GM21717 (cell line): ENCODE results near the gene NEIL1.

Experiments
- ATAC-seq: cut with Tn5 transposase; IDR thresholded peaks from one replicate; pipeline ENCODE4 v1.9.1; 2021; ENCODE audit warnings: mild to moderate bottlenecking, moderate library complexity; ENCODE audit not compliant: unreplicated experiment

NEIL1 gene

DNA sequence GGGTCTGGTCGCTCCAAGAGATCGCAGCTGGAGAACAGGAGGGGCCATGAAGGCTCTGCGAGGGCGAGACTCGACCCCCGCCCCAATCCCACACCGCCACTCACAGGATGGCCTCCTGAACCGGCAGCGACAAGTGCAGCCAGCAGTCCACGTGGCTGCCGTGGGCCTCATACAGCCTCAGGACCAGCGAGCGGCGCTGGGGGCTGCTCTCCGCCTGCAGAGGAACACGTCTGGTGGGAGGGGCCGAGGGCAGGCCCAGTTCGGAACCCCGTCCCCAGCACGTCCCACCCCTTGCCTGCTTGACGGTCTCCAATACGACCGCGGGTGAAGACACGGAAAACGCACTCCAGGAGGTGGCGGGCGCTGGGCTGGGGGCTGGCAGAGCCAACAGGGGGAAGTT lies 9.2 kb downstream of the NEIL1 start:
- ATAC-seq: no peak

DNA sequence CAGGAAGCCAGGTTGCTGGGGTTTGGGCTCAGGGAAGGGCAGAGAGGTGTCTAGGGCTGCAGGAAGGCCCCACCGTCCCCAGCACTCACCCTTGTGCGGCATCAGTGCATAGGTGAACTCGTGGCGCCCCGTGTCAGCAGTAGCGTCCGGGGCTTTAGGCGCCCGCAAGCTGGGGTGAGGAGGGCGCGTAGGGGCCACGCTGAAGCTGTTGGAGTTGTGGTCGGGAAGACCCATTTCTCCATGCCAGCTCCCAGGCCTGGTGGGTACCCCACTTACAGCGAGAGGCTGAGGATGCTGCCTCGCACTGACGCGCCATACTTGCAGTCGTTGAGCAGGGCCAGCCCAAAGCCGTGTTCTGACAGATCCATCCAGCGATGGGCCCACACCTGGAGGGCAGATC lies 9.7 kb downstream of the NEIL1 start:
- no peak for ATAC-seq

DNA sequence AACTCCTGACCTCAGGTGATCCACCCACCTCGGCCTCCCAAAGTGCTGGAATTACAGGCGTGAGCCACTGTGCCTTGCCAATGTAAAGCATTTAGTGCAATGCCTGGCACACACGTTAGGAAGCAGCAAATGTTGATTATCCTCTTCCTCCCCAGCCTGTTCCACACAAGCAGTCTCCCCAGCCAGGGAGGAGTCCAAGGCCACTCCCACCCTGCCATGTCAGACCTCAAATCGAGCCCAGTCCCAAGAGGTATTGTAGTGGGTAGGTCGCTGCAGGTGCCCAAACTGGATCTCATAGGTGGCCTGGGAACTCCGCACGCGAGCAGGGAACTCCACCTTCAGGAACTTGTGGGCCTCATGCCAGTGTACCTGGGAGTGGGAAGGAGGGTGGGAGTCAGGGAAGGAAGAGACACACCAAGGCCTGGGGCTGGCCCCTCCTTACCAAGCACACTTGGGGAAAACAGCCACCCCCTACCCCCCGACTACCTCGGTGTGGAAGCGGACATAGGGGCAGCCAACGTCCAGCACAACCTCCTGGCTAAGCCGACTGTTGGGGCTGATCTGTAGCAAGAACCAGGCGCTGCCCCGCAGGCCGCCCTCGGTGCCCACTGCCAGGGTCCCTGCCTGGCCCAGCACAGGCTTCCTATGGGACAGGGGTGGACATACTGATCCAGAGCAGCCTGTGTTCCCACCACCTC lies 11.3 kb downstream of the NEIL1 start:
- no peak for ATAC-seq

DNA sequence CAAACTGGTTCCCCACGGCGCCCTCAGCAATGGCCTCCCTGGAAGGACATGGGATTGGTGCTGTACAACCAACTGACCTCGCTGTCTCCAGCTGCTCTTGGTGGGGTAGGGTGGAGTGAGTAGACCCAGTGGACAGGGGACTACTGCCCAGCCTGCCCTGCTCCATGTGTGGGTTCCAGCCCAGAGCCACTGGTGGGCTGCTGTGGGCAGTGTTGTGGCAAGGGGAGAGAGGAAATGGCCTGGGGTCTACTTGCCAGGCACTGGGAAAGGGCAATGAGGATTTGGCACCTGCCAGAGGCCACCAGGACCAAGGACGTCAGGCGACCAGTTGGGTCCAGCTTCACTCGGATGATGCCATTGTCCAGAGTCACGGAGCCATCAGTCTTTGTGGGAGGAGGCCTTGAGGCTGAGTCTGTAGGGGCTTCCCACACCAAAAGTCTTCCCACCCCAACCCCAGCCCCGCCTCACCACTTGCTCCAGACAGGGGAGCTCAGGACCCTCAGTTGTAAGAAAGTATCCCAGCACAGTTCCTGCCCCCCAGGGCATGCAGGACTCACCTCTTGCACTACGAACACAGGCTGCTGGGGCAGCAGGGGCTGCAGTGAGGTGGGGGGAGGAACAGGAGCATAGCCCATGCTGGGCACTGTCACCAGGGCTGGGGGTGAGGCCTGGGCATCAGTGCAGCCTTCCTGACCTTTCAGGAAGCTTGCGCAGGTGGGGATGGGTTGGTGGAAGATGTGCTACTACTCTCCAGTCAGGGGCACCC lies 12.1 kb downstream of the NEIL1 start:
- no peak for ATAC-seq

DNA sequence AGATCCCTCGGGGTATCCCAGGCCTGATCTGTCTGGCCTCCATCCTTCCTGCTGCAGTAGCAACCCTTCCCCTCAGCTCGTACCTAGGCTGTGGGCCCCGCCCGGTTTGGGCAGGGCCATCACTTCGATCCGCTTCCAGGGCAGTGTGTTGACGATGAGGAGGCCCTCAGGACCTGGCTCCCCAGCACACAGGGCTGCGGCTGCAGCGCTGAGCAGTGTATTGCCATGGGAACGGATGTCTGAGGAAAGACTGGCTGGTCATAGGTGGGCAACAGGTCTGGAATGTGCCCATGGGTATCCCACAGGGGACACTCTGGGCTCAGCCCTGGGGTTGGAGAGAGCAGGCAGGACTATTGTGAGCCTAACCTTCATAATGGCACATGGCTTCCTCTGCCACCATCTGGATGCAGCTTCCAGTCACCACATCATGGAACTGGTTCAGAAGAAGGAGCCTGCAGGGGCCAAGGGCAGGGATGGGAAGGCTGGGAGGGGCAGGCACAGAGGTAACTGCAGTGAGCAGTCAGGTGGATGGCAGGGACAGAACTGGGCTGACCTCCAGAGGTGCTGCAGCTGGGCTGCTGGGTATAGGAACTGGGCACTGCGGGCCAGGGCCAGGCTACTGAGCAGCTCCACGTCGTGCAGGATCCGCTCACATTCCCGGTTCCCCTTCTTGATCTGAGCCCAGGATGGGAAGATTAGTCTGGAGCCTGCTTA lies 12.9 kb downstream of the NEIL1 start:
- ATAC-seq: no peak

DNA sequence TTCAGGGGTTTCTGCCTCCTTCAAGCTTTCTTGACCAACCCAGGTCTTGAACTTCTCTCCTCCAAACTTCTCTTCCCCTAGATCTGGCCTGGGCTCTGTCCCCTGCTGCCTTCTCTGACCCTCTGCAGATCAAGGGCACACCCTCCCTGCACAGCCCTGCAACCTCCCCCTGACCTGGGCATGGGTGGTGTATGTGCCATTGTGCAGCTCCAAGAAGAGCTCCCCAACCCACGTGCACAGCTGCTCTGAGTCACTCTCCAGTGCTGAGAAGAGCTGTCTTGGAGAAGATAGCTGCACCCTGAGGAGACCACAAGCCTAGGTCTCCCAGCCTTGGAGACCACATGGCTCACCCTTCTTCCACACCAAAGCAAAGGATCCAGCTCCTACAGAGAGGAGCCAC lies 13.6 kb downstream of the NEIL1 start:
- no peak for ATAC-seq

DNA sequence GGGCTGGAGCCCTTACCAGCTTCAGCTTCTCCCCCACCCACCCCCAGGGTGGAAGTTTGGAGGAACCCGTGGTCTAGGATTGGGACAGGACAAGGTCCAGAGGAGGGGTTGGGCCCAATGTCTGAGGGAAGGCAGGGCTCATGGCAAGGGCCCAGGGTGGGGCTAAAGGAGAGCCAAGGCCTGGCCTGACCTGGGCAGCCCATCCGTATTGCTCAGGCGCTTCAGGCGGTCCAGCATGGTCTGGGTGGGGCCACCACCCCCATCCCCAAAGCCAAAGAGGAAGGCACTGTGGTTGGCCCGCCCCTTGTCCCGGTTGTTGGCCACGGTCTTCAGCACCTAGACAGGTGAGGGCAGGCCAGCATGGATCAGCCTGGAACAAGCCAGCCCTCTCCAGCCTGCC lies 14.0 kb downstream of the NEIL1 start:
- no peak for ATAC-seq

DNA sequence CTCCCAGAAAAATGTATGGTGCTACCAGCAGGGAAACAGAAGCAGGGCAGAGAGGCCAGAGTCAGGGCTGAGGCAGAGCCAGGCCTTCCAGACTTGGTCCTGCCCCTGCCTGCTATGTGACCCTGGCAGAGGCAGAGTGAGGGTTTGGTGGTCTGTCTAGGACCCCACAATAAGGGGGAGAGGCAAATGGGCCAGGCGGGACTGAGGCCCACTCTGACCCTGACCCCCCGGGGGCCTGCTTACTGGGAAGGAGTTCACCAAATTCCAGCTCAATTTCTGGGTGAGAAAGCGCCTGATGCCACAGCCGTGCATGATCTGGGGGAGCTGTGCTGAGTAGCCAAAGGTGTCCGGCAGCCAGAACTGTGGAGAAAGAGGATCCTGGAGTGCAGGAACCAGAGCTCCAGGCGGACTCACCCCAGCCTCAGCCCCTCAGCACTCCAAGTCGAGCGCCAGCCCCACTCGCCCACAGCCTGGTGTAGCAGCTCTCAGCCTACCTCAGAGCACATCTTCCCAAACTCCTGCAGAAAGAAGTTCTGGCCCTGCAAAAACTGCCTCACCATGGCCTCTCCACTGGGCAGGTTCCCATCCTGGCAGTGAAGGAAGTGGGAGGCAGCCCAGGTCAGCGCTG lies 14.6 kb downstream of the NEIL1 start:
- ATAC-seq: no peak

DNA sequence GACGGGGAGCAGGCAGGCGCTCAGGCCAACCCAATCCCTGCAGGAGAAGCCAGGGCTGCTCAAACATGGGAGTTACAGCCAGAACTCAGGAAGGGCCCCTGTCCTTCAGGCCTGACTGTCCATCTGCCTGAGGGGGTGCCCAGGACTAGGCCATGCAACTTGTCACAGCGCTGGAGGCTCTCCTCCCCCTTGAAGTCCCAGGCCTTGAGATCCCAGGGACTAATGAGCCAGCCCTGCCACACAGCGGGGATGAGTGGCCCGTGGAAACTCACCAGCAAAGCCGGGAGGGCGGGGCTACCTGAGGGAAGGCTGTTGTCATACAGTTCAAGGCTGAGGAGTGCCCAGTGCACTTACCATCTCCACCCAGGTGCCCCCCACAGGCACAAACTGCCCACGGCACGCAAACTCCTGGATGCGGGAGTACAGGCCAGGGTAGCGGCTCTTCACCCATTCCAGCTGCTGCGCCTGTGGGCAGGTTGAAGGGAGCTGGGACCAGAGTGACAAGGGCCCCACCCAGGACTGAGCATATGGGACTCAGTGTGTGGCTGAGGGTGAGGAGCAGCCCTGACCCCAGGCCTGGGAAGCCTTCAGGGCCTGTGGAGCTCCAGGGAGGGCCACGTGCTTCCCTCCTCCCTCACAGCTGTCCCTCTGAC lies 15.3 kb downstream of the NEIL1 start:
- no peak for ATAC-seq

DNA sequence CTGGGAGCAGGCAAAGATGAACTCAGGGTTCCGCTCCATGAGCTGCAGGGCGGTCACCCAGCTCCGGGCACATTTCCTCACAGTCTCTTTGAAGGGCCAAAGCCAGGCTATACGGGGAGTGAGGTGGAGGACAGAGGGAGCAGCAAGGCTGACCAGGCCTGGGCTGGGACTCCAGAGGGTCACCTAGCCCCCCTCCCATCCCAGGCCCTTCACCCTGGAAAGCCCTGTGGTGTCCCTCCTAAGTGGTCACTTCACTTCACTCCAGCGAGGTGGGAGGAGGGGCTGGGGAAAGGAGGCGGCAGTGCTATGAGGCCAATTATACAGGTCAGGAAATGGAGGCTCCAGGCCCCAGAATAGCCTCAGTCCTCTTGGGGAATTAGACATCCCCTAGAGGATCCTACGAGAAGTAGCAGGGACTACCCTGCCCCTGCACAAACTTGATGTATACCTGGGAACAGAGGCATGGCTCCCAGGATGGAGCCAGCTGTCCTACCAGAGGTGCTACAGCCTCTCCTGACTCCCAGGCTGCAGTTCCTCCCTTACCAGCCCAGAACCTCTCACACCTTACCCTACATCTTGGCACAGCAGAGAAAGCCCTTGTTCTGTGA lies 15.9 kb downstream of the NEIL1 start:
- no peak for ATAC-seq

DNA sequence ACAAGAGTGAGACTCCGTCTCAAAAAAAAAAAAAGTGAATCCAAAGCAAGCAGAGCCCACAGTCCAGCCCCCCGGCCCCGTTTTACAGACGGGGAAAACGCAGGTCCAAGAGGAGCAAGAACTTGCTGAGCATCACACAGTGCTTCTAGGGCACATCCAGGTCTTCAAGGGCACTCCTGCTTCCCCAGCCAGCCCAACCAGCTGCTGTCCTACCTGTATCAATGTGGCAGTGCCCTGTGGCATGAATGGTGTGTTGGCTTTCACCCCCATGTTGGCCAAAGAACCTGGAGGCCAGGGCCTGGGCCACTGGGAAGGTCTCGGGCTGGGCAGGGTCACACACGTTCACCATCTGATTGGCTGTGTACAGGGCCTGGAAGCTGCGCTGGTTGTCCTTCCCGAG lies 16.9 kb downstream of the NEIL1 start:
- ATAC-seq: no peak

DNA sequence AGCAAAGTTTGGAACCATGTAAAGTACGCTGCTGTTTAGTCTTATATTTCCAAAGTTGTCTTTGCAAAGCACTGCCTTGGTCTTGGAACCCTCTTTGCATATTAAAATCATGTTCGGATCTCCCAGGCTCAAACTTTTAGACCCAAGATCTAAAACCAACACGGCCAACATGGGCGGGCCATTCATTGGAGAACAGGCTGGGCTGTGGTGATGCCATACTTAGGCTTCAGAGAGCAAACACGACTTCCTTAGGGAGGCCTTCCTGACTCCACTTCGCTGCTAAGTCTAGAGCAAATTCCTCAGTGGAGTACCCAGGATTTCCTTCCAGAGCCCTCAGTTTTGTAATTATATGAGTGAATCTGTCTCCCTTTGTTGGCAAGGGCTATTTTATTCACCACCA lies 18.0 kb downstream of the NEIL1 start:
- ATAC-seq: no peak

DNA sequence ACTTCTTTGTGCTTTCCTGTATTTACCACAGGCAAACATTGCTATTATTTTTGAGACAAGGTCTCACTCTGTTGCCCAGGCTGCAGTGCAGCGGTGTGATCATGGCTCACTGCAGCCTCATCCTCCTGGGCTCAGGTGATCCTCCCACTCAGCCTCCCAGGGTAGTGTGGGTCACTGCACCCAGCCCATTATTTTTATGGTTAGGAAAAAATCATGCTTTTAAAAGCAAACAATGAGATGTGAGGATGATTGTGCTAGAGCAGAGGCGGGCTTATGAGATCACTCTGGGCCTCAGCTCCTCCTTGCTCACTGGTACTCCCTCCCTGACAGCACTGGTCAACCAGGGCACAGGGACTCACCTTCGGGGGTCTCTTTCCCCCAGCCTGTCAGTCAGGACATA lies 19.3 kb downstream of the NEIL1 start:
- no peak for ATAC-seq

DNA sequence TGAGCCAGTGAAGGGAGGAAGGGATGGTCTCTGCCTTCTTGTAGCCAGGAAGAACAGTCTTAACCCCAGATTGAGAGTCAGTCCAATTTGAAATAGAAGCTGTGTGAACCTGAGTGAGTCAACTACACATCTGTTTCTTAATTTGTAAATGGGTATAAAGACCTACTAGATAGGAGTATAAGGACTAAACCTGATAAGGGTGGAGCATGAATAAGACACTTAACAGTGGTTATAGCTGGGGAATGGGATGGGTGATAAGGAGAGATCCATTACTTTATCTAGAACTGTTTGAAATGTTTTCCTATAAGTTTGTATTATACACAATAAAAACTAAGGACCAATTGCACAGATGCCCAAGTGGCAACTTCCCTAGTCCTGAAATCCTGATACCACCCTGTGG lies 20.2 kb downstream of the NEIL1 start:
- ATAC-seq: no peak

DNA sequence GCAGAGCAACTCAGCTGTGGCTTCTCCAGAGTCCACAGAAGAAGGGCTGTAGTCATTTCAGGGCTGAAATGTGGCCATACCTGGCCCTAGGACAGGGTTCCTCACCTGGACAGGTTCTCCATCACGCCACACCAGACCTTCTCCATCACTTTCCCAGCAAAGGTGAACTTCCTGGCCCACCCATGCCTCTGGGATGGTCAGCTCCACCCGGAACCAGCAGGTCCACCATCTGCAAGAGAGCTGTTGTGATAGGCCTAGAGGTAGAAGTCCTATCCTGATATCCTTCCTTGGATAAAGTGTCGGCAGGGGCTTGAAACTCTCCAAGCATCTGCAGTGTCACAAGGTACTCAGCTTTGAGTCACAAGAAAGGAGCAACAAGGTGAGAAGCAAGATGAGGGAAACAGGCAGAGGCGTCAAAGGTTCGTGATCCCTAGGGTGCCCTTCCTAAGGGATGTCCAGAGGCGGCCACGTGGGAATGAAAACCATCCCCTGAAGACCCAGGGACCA lies 20.6 kb downstream of the NEIL1 start:
- ATAC-seq: no peak

DNA sequence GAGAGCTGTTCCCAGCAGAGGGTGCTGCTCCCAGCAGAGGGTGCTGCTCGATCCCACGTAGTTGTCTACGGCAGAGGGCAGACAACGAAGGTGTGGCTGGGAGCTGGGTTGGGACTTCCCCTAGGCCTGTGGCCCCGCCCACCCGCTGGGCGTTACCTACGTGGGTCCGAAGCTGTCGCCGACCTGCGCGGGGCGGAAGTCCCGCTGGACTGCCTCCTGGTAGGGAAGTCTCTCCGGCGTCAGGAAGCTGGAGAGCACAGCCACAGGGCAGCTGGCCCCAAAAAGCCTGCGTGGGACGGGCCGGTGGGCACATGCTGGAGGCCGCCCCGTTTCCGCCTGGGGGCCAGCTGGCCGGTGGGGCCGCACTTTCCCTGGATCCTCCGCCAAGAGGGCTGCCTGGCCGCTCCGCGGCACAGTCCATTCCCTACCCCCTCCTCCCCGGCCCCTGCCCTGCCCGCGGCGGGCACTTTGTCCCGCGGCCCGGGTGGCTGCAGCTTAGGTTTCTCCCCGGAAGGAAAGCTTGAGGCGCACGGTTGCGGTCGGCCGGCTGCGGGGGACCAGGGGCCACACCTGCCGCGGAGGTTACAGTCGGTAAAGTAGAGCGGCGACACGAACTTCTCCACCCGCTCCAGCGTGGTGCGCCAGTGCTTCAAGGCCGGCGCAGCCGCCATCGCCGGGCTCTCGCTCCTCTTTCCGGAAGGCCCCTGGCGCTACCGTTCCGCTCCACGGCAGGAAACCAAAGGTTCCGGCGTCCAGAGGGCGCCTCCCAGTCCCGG lies 21.3 kb downstream of the NEIL1 start, which contains the start of gene MAN2C1:
Gene MAN2C1 (minus strand): TSS at position 695 of the 776 bp plus-strand sequence. CDS start 24 bp downstream, at position 671.
- peak; percentile 82 for ATAC-seq

DNA sequence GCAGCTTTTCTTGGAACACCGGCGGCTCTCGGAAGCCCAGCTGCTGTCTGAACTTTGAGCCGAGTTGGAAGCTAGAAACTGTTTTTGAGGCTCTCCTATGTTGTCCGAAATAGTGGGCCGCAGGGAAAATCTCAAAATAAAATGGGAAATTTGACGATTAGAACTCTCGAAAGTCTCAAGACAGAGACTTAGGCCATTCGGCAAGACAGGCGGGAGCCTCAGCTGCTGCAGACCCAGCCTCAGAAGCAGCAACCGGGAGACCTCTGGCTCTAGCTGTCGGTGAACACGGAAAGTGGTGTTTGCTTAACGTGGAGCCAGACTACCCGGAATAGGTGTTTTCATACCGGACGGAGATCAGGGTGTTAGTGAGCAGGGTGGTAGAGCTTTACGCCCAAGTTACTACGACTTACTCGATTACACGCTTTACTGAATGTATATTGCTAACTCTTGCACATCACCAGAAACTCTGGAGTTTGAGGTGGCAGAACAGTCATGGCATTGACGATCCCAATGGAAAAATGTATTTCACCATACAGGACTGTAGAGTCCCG lies 21.9 kb downstream of the NEIL1 start:
- ATAC-seq: peak; percentile 1

DNA sequence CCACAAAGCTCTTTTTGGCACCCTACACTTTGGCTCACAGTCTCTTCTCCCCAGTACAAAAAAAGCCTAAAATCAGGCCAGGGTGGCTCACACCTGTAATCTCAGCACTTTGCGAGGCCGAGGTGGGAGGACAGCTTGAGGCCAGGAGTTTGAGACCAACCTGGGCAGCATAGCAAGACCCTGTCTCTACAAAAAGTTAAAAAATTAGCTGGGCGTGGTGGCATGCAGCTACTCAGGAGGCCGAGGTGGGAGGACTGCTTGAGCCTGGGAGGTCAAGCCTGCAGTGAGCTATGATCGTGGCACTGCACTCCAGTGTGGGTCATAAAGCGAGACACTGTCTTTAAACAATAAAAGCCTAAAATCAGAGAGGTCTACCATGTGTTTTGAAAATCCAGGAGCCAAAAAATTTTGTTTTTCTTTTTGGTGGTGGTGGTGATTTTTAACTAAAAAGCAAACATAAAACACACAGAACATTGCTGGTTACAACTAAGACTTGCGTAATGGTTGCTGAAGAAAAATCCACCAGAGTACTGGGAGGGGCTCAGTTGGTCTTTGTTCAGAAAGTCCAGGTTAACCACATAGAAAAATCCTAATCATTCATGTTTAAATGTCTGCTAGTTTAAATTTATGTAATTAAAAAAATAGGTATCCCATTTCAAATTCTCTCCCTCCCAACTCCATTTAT lies 23.2 kb downstream of the NEIL1 start:
- no peak for ATAC-seq

DNA sequence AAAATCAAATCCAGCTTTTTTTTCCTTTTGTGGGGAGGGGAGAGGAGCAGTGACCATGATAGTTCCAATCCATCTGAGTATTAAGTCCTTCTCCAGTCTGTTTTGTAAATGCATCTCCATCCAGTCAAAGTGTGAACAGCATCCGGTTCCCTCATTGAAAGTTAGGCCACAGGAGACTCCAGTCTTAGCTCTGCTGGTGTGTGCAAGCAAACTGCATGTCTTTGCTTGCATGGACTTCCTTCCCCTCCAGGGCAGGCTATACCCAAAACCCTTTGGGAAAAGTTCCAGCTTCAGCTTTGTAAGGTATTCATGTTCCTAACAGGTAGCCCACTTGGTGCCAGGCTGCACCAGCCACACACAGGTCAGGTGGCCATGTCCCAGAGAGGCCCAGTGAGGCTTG lies 24.6 kb downstream of the NEIL1 start:
- no peak for ATAC-seq
